Endothelial cell of umbilical vein (primary cell): ENCODE measurements around the gene TPPP2. TPM values are rescaled to one million over a fixed set of nuclear protein-coding genes. Genes with fewer than 3 reads are reported as not detected.

ENCODE experiments used
- BruUV-seq: library from RNA; stranded (reverse); fragments of 400-500 nt; replicated peaks from 2 replicates; lab custom pipeline; 2021; lab: Mats Ljungman, UMichigan
- CTCF ChIA-PET: fragments of 300-600, 350-600 bp; sonication (Branson Sonifier 250); formaldehyde crosslinking; loops from one replicate; lab custom pipeline; 2021; ENCODE audit warnings: antibody characterized with exemption, inconsistent platforms; lab: Charles Lee
- POLR2A ChIA-PET: fragments of 300-600, 350-600 bp; sonication (Branson Sonifier 250); formaldehyde crosslinking; loops from one replicate; lab custom pipeline; 2021; ENCODE audit warnings: antibody characterized with exemption, inconsistent platforms; lab: Charles Lee
- DNase-seq: peaks from one replicate; pipeline ENCODE4 v3.0.0-alpha.2; 2011; ENCODE audit warnings: low read depth, low spot score
- FAIRE-seq: peaks from 2 replicates; lab custom pipeline; 2011; peaks lifted over from hg19 to GRCh38; lab: Jason Lieb, UNC
- H2AFZ ChIP-seq: 2 replicates; pipeline ENCODE4 v1.6.0; 2012; ENCODE audit warnings: low read depth, low read length, control low read depth, inconsistent platforms
- H3K27ac ChIP-seq: 2 replicates; pipeline ENCODE4 v1.5.1; 2011; ENCODE audit warnings: low read depth, mild to moderate bottlenecking, control low read depth, low read length, moderate library complexity; ENCODE audit not compliant: insufficient read depth
- H3K27me3 ChIP-seq, 2 experiments: 2 replicates each; pipeline versions ENCODE4 v1.6.0 to v1.6.1; 2011; ENCODE audit warnings: low read length in 2 of 2, mixed read lengths in 1 of 2; ENCODE audit not compliant: control insufficient read depth in 2 of 2, insufficient read depth in 2 of 2
- H3K36me3 ChIP-seq, 2 experiments: 2 replicates in 1 of 2; 3 replicates in 1 of 2; pipeline ENCODE4 v1.5.1; 2011; ENCODE audit warnings: low read length in 2 of 2, mild to moderate bottlenecking in 1 of 2, moderate library complexity in 1 of 2; ENCODE audit not compliant: control insufficient read depth in 2 of 2, insufficient read depth in 2 of 2; ENCODE audit errors: extremely low read depth in 1 of 2
- H3K4me1 ChIP-seq: 3 replicates; pipeline ENCODE4 v1.5.1; 2011; ENCODE audit warnings: mild to moderate bottlenecking, low read length; ENCODE audit not compliant: control insufficient read depth, insufficient read depth; ENCODE audit errors: extremely low read depth
- H3K4me2 ChIP-seq: 2 replicates; pipeline ENCODE4 v1.6.1; 2011; ENCODE audit warnings: low read length, control low read depth, mixed read lengths; ENCODE audit not compliant: insufficient read depth
- H3K4me3 ChIP-seq, 3 experiments: fragments of 200-600 bp in 1 of 3; sonication (generic), shearing (Covaris generic) in 1 of 3; replicated peaks in 1 of 3; 2 replicates each; pipeline ENCODE4 v1.5.1; 2011 to 2016; ENCODE audit warnings: control low read depth in 3 of 3, low read length in 3 of 3, mild to moderate bottlenecking in 2 of 3, inconsistent platforms in 1 of 3, low read depth in 1 of 3, moderate library complexity in 1 of 3; ENCODE audit not compliant: insufficient read depth in 1 of 3
- H3K79me2 ChIP-seq: 2 replicates; pipeline ENCODE4 v1.6.0; 2012; ENCODE audit warnings: low read length, inconsistent platforms; ENCODE audit not compliant: control insufficient read depth, insufficient read depth
- H3K9ac ChIP-seq: replicated peaks from 2 replicates; pipeline ENCODE3; 2011; ENCODE audit warnings: low read length, control low read depth; ENCODE audit not compliant: insufficient read depth; ENCODE audit errors: extremely low read depth
- H3K9me1 ChIP-seq: replicated peaks from 3 replicates; pipeline ENCODE4 v1.6.0; 2011; ENCODE audit warnings: mild to moderate bottlenecking, low read length; ENCODE audit not compliant: control insufficient read depth, insufficient read depth; ENCODE audit errors: extremely low read depth
- H3K9me3 ChIP-seq: replicated peaks from 2 replicates; pipeline ENCODE4 v1.5.1; 2012; ENCODE audit warnings: low read length, inconsistent platforms; ENCODE audit not compliant: control insufficient read depth, insufficient read depth
- H4K20me1 ChIP-seq: replicated peaks from 2 replicates; pipeline ENCODE3; 2011; ENCODE audit warnings: mild to moderate bottlenecking, low read length; ENCODE audit not compliant: control insufficient read depth, insufficient read depth; ENCODE audit errors: extremely low read depth
- EZH2 ChIP-seq: IDR thresholded peaks from 2 replicates; pipeline ENCODE4 v1.6.1; 2012; ENCODE audit warnings: borderline replicate concordance, low read depth, mild to moderate bottlenecking, moderate library complexity, low read length, inconsistent platforms; ENCODE audit not compliant: severe bottlenecking
- FOS ChIP-seq: IDR thresholded peaks from 2 replicates; pipeline ENCODE4 v1.6.1; 2011; ENCODE audit warnings: mild to moderate bottlenecking, low read length, moderate library complexity, borderline replicate concordance; ENCODE audit not compliant: insufficient read depth
- GATA2 ChIP-seq: IDR thresholded peaks from 2 replicates; pipeline ENCODE4 v1.7.0; 2011; ENCODE audit warnings: low read depth, mild to moderate bottlenecking, moderate library complexity, mixed read lengths, low read length; ENCODE audit not compliant: insufficient read length, insufficient read depth
- JUN ChIP-seq: IDR thresholded peaks from 2 replicates; pipeline ENCODE4 v1.6.1; 2011; ENCODE audit warnings: borderline replicate concordance, low read depth; ENCODE audit not compliant: insufficient read length, insufficient read depth
- MYC ChIP-seq: IDR thresholded peaks from one replicate; pipeline ENCODE4 v1.6.1; 2011; ENCODE audit warnings: mild to moderate bottlenecking, low read depth, low read length
- POLR2A ChIP-seq: IDR thresholded peaks from 2 replicates; pipeline ENCODE4 v1.6.1; 2012; ENCODE audit warnings: low read depth, mild to moderate bottlenecking, control low read depth, low read length
- POLR2AphosphoS5 ChIP-seq: IDR thresholded peaks from 2 replicates; pipeline ENCODE4 v1.6.1; 2012; ENCODE audit warnings: low read depth, mild to moderate bottlenecking, control low read depth, low read length, moderate library complexity; ENCODE audit not compliant: insufficient read depth
- dilution Hi-C: fragments of 300-500 bp; cut with MboI; formaldehyde crosslinking; loops from one replicate; pipeline ENCODE4 v1.15.0; 2019; ENCODE audit warnings: low sequenced_read_pairs; ENCODE audit not compliant: extremely low pct_ligation_motif_present
- intact Hi-C: fragments of 100-400 bp; cut with micrococcal nuclease; formaldehyde crosslinking; loops from one replicate; pipeline ENCODE4 v1.10.0; 2022
- polyA plus RNA-seq, 4 experiments: library from polyadenylated mRNA; depleted of rRNA in 3 of 4; stranded (reverse) in 3 of 4; unstranded in 1 of 4; fragments of >200 nt; gene quantifications; 2 replicates each; pipeline versions ENCODE4 v1.2.1 to v1.2.3, GENCODE V29; 2011 to 2012; ENCODE audit warnings: missing spikeins in 1 of 4
- total RNA-seq: library from RNA; stranded (reverse); gene quantifications from 2 replicates; pipeline ENCODE4 v1.2.3, GENCODE V29; 2021
- TF ChIP-seq, protein P1 (sequence below): IDR thresholded peaks from 2 replicates; pipeline ENCODE4 v1.6.1; 2011; ENCODE audit not compliant: insufficient read depth, insufficient read length
- TF ChIP-seq, protein P2 (sequence below), 2 donors: IDR thresholded peaks; 1 replicate in 1 of 2; 2 replicates in 1 of 2; pipeline ENCODE4 v1.5.1; 2011; ENCODE audit warnings: low read length in 2 of 2, mild to moderate bottlenecking in 2 of 2, moderate library complexity in 2 of 2, control low read depth in 1 of 2, inconsistent platforms in 1 of 2, low read depth in 1 of 2; ENCODE audit not compliant: insufficient read depth in 1 of 2; ENCODE audit errors: extremely low read depth in 1 of 2

Gene TPPP2
- total and polyA plus RNA-seq, 2 donors (not counting 3 experiments of a cell fraction or from before 2014, with no cell fraction given) = not detected

DNA sequence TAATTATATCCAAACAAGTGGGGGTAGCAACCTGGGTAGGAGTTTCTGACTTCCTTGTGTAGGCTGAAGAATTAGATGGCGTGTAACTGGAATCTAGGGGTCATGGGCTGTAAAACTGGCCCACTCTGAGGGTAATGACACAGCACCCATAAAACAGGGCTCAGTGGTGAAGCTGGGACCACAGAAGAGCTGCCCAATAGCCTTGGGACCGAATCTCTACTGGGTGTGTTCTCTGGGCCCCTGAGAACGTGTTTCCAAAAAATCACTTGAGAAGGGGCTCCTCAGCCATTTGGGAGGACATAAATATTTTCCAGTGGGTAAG is 31.3 kb downstream of the TPPP2 start:
- H3K4me2 ChIP-seq = no peak overlapping the region
- intact Hi-C loops = no loop called here
- TF ChIP-seq GATA2 (no peak), EZH2 (no peak), FOS (no peak), POLR2AphosphoS5 (no peak), JUN (no peak), POLR2A (no peak), MYC (no peak)
- TF ChIP-seq, protein P1, sequence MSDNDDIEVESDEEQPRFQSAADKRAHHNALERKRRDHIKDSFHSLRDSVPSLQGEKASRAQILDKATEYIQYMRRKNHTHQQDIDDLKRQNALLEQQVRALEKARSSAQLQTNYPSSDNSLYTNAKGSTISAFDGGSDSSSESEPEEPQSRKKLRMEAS = no peak
- TF ChIP-seq, protein P2, sequence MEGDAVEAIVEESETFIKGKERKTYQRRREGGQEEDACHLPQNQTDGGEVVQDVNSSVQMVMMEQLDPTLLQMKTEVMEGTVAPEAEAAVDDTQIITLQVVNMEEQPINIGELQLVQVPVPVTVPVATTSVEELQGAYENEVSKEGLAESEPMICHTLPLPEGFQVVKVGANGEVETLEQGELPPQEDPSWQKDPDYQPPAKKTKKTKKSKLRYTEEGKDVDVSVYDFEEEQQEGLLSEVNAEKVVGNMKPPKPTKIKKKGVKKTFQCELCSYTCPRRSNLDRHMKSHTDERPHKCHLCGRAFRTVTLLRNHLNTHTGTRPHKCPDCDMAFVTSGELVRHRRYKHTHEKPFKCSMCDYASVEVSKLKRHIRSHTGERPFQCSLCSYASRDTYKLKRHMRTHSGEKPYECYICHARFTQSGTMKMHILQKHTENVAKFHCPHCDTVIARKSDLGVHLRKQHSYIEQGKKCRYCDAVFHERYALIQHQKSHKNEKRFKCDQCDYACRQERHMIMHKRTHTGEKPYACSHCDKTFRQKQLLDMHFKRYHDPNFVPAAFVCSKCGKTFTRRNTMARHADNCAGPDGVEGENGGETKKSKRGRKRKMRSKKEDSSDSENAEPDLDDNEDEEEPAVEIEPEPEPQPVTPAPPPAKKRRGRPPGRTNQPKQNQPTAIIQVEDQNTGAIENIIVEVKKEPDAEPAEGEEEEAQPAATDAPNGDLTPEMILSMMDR (IDR thresholded peaks at IDR 0.05; ENCODE audit: extremely low read depth in 1 of 2, insufficient read depth in 1 of 2, low read depth in 1 of 2, low read length in 2 of 2) = no peak
- no peaks in the 10 kb centered on the region for H4K20me1 ChIP-seq
- no peak overlapping the region for H2AFZ ChIP-seq
- H3K4me1 ChIP-seq = no peaks in the 10 kb centered on the region
- H3K79me2 ChIP-seq = no peaks in the 10 kb centered on the region
- no peak overlapping the region for H3K27ac ChIP-seq
- BruUV-seq = no TSS peak
- H3K27me3 ChIP-seq = peaks cover 15 to 26% of the 10 kb centered on the region in 2 experiments
- no peak overlapping the region for H3K9ac ChIP-seq
- no peaks in the 10 kb centered on the region for H3K9me1 ChIP-seq
- H3K36me3 ChIP-seq = no peaks in the 10 kb centered on the region
- ChIA-PET POLR2A (interaction anchor here (0.6 kb wide), 1 partner anchor 156 kb away, joined by 3 read pairs; no protein-coding TSS in a partner anchor), CTCF (interaction anchor here (1.1 to 1.5 kb wide), 3 partner anchors 10 to 47 kb away, joined by 3 to 4 read pairs (median 3); no protein-coding TSS in a partner anchor)
- FAIRE-seq (no peak), DNase-seq (no peak)
- dilution Hi-C loops = no loop called here
- no peaks in the 10 kb centered on the region for H3K9me3 ChIP-seq
- no peak overlapping the region for H3K4me3 ChIP-seq
